Ishikawa (cell line): ENCODE results near the gene GALNTL6.

ENCODE experiments used
- CEBPB ChIP-seq: IDR thresholded peaks from 2 replicates; pipeline ENCODE4 v1.6.1; 2012
- CREB1 ChIP-seq: IDR thresholded peaks from 2 replicates; pipeline ENCODE4 v1.6.1; 2012; ENCODE audit warnings: low read depth
- EGR1 ChIP-seq: IDR thresholded peaks from 2 replicates; pipeline ENCODE4 v1.6.1; 2012
- EP300 ChIP-seq: IDR thresholded peaks from 2 replicates; pipeline ENCODE4 v1.6.1; 2012; ENCODE audit warnings: borderline replicate concordance
- FOXM1 ChIP-seq: IDR thresholded peaks from 2 replicates; pipeline ENCODE4 v1.6.1; 2012; ENCODE audit warnings: low read depth, borderline replicate concordance
- NFIC ChIP-seq: IDR thresholded peaks from 2 replicates; pipeline ENCODE4 v1.6.1; 2012
- RAD21 ChIP-seq: IDR thresholded peaks from 2 replicates; pipeline ENCODE4 v1.6.1; 2012; ENCODE audit warnings: low read depth
- REST ChIP-seq: IDR thresholded peaks from 2 replicates; pipeline ENCODE4 v1.6.1; 2012; ENCODE audit warnings: low read depth, mild to moderate bottlenecking
- TAF1 ChIP-seq: IDR thresholded peaks from 2 replicates; pipeline ENCODE4 v1.6.1; 2012; ENCODE audit warnings: low read depth, mild to moderate bottlenecking
- TCF12 ChIP-seq: IDR thresholded peaks from 2 replicates; pipeline ENCODE4 v1.6.1; 2012; ENCODE audit warnings: low read depth
- TEAD4 ChIP-seq: IDR thresholded peaks from 2 replicates; pipeline ENCODE4 v1.6.1; 2012
- USF1 ChIP-seq: IDR thresholded peaks from 2 replicates; pipeline ENCODE4 v1.6.1; 2012
- YY1 ChIP-seq: IDR thresholded peaks from 2 replicates; pipeline ENCODE4 v1.6.1; 2012; ENCODE audit warnings: low read depth
- ZBTB7A ChIP-seq: IDR thresholded peaks from 2 replicates; pipeline ENCODE4 v1.6.1; 2012; ENCODE audit warnings: low read depth
- TF ChIP-seq, protein P1 (sequence below): IDR thresholded peaks from 2 replicates; pipeline ENCODE4 v1.6.1; 2012

Gene GALNTL6

GRCh38 chr4:171983935-171984805 lies 171.0 kb downstream of the GALNTL6 start:
- TF ChIP-seq TAF1, result no peak
- TF ChIP-seq TEAD4, result no peak
- TF ChIP-seq CREB1, result no peak
- no peak for TF ChIP-seq TCF12
- no peak for TF ChIP-seq EGR1
- no peak for TF ChIP-seq CEBPB
- TF ChIP-seq ZBTB7A, result no peak
- TF ChIP-seq YY1, result no peak
- no peak for TF ChIP-seq NFIC

- no peak for TF ChIP-seq RAD21
- no peak for TF ChIP-seq EP300
- no peak for TF ChIP-seq ZBTB7A
Measured at GRCh38 chr4:171985129-171985528, 171.9 kb downstream of the GALNTL6 start.

GRCh38 chr4:171993247-171993646 lies 180.0 kb downstream of the GALNTL6 start:
- TF ChIP-seq CEBPB (no peak), NFIC (no peak), CREB1 (no peak), FOXM1 (no peak), EGR1 (no peak), REST (no peak)

DNA sequence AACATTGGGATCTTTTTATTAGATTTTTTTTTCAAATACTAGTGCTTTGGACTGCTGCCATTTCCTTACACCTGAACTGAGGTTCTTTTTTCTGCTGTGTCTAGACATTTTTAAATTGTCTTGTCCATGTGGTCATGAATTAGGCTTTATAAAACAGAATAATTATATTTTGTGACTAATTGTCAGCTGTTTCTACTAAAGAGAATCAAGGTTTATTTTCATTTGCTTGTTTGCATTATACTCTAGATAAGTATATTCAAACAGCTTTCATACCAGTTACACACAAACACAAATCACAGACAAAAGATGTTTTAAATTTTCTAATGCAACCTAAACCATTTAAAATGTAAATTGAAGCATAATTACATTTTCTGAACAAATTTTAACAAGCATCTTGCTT lies 194.7 kb downstream of the GALNTL6 start:
- TF ChIP-seq NFIC (no peak), ZBTB7A (no peak), EP300 (no peak), RAD21 (no peak), FOXM1 (no peak), REST (no peak)

DNA sequence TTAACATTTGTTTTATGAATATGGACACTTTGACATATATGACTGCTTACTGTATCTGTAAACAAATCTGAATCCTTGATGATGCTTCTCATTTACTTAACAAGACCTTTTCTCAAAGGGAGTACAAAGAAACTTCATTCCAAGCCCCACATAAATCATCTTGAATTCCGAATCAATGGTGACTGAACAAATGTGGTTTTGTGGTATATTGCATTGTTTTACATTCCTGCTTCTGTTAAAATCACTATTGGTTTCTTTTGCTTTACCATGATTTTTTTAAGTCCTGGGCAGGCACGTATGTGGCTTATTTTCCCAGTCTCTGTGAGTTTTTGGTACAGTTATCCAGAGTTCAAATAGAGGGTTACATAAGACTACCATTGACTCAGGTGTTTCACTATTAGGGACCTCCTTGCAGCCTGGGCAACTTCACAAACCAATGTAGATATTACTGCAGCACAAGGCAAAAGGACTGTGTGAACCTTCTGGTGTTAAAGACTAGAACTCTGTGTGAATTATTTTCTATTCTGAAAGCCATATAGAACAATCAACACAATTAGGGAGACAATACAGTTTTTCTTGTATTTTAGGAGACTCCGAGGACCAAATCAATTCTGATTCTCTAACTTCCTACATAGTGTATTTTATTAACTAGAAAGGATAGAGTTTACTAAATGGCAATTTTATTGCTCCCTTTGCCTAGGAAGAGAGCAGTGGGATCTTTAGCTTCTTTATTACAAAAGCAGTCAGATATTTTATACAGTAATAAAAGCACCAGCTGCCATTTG lies 196.4 kb downstream of the GALNTL6 start:
- no peak for TF ChIP-seq FOXM1
- TF ChIP-seq EP300, result no peak
- TF ChIP-seq NFIC, result no peak
- TF ChIP-seq, protein P1, sequence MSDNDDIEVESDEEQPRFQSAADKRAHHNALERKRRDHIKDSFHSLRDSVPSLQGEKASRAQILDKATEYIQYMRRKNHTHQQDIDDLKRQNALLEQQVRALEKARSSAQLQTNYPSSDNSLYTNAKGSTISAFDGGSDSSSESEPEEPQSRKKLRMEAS, result no peak
- no peak for TF ChIP-seq EGR1

GRCh38 chr4:172011196-172011595 lies 198.0 kb downstream of the GALNTL6 start:
- no peak for TF ChIP-seq TEAD4
- no peak for TF ChIP-seq TCF12
- no peak for TF ChIP-seq RAD21
- no peak for TF ChIP-seq YY1
- TF ChIP-seq CEBPB, result no peak
- TF ChIP-seq EGR1, result no peak
- no peak for TF ChIP-seq FOXM1

DNA sequence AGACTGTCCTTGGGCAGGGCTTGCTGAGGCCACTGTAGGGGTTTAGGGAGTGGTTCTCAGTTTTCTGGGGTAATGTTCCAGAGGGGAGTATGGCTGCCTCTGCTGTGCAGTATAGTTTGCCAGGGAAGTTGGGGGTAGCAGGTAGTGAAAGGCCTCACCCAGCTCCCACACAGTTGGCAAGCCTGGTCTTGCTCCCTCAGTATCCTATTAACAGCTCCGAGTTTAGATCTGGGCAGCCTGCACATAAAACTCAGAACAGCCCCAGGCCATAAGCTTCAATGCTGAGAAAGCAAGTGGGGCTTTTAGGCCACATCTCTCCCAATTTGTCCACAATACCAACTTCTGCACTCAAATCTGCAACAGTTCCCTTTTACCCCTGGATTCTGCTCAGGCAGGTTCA lies 205.2 kb downstream of the GALNTL6 start:
- TF ChIP-seq CEBPB (no peak), CREB1 (no peak), RAD21 (no peak), EGR1 (no peak), EP300 (no peak), REST (no peak), FOXM1 (no peak), ZBTB7A (no peak), USF1 (no peak)
- TF ChIP-seq, protein P1, result no peak
